ENCODE results near the gene HDAC3. TPM values are rescaled to one million over a fixed set of nuclear protein-coding genes. Genes with fewer than 3 reads are reported as not detected.
A peak's percentile ranks its signal among the peaks of the same experiment; 100 is the strongest.

HDAC3 gene
- total RNA-seq, 1 donor from 2014 or later = 55.2 TPM

DNA sequence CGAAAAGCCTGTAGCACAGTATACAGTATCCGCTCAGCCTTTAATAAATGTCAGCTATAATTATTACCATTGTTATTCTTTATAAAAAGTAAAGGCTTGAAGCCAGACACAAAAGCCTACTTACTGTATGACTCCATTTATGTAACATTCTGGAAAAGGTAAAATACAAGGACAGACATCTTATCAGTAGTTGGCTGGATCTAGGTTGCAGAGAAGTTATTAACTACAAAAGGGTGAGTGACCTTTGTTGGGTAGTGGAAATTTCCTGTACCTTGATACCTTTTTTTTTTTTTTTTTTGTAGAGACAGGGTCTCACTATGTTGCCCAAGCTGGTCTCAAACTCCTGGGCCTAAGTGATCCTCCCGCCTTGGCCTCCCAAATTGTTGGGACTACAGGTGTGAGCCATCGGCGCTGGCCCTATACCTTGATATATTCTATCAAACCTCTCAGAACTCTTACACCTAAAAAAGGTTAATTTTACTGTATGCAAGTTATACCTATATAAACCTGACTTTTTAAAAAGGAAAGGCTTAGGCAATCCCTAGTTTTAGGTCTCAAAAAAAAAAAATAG is 6.0 kb downstream of the HDAC3 start:
- no peak for DNase-seq (ENCODE audit: low read depth)
- TF ChIP-seq, protein P1, sequence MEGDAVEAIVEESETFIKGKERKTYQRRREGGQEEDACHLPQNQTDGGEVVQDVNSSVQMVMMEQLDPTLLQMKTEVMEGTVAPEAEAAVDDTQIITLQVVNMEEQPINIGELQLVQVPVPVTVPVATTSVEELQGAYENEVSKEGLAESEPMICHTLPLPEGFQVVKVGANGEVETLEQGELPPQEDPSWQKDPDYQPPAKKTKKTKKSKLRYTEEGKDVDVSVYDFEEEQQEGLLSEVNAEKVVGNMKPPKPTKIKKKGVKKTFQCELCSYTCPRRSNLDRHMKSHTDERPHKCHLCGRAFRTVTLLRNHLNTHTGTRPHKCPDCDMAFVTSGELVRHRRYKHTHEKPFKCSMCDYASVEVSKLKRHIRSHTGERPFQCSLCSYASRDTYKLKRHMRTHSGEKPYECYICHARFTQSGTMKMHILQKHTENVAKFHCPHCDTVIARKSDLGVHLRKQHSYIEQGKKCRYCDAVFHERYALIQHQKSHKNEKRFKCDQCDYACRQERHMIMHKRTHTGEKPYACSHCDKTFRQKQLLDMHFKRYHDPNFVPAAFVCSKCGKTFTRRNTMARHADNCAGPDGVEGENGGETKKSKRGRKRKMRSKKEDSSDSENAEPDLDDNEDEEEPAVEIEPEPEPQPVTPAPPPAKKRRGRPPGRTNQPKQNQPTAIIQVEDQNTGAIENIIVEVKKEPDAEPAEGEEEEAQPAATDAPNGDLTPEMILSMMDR (conservative IDR thresholded peaks at IDR 0.05; ENCODE audit: low read depth, low read length) = no peak
- H3K4me3 ChIP-seq (ENCODE audit: low read depth, low read length) = no peak overlapping the region

DNA sequence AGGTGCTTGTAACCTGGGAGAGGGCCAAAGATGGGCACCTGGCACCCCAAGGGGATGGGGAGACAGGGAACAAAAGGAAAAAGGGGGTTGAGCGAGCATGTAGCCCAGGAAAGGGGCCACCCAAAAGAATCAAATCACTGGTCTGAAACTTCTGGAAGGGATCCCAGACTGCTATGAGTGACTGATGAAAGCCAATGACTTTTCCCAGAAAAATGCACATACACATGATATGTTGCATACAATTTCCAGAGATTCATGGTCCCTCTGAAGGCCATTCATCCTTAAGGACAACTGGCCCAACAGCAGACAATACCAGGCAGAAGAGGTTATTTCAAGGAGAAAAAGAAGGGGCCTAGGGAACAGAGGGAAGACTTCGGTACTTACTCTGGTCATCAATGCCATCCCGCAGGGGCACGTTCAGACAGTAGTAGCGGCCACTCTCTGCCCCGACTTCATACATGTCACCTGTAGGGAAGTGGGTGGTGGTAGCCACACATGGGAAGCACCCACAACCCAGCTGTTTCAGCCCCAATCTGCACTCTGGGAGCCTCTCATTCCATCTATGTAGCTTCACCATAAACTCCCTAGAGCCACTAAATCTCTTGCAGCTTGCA is 8.4 kb downstream of the HDAC3 start:
- H3K4me3 ChIP-seq (ENCODE audit: low read depth, low read length) = no peak overlapping the region
- TF ChIP-seq, protein P1 (conservative IDR thresholded peaks at IDR 0.05; ENCODE audit: low read depth, low read length) = no peak
- DNase-seq (ENCODE audit: low read depth) = no peak

DNA sequence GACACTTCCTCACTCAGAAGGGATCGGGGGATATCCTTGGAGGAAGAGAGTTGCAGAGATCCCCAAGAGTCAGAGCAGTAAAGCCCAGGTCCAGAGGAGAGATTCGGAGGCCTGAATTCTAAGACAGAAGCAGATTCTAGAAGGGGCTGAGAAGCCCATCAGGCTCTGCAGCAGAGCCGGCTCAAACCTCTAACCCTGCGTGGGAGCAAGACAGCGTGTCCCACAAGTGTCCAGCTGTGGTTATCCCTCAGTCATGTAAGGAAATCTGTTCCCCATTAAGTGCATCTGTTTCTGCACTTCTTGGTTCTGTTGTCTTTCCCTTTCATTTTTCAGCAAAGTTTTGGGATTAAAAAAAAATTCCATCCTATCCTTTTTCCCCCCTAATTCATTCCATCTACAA is 13.0 kb downstream of the HDAC3 start:
- no peak for DNase-seq (ENCODE audit: low read depth)
- TF ChIP-seq, protein P1 (conservative IDR thresholded peaks at IDR 0.05; ENCODE audit: low read depth, low read length) = no peak
- no peak overlapping the region for H3K4me3 ChIP-seq (ENCODE audit: low read depth, low read length)

DNA sequence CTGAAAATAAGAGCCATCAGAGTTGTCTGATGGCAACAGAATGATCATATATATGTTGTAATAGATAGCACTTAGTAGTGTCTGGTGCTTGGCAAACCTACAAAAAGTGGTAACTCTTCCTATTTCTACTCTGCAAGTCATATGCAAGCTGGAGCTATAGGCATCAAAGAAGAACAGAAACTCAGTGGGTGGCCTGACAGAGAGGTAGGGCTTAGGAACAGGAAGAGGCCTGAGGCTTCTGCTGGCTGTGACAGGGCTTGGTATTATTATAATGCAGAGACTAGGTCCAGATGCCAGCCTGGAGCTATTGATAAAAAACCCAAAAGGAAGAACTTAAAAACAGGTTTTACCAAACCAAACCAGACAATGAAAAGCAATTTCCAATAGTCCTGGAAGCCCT is 13.5 kb downstream of the HDAC3 start:
- no peak overlapping the region for H3K4me3 ChIP-seq (ENCODE audit: low read depth, low read length)
- no peak for DNase-seq (ENCODE audit: low read depth)
- TF ChIP-seq, protein P1 (conservative IDR thresholded peaks at IDR 0.05; ENCODE audit: low read depth, low read length) = no peak

DNA sequence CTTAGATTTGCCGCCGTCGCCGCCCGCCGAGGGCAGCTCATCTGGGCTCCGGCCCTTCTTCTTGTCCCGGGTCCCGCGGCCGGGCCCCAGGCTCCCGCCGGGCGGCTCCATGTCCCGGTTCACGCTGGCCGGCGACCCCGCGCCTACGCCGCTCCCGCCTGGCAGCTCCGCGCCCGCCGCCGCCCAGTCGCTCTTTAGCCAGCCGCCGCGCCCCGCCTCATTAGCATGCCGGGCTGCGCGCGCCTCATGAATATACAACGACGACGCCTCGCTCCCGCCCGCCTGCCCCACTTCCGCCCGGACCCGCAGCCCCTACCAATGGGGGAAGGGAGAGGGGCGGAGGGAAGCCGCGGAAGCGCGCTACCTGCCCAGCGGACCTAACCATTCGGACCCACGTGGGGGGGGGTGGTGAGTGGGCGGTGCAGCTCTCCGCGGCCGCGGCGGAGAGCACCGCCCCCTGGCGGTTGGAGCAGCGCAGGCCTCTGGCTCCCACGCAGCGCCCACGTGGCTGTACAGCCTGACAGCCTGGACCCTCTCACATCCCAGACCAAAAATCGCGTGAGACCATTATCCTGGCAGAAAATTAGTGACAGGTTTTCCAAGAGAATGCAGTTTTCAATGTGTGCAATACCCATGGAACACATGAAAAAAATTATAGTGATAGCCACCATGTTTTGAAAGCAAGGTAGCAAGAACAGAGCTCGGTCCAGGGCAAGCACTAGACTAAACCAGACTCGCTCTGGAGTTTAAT is 17.7 kb downstream of the HDAC3 start, which contains the start of gene DIAPH1:
Gene DIAPH1 (minus strand): TSS at position 197 of the 751 bp plus-strand sequence. CDS start 86 bp downstream, at position 111.
- no peak for DNase-seq (ENCODE audit: low read depth)
- peak within 1 kb of the TSS; percentile 79 for H3K4me3 ChIP-seq (ENCODE audit: low read depth, low read length)
- TF ChIP-seq, protein P1 (conservative IDR thresholded peaks at IDR 0.05; ENCODE audit: low read depth, low read length) = peak; percentile 98

DNA sequence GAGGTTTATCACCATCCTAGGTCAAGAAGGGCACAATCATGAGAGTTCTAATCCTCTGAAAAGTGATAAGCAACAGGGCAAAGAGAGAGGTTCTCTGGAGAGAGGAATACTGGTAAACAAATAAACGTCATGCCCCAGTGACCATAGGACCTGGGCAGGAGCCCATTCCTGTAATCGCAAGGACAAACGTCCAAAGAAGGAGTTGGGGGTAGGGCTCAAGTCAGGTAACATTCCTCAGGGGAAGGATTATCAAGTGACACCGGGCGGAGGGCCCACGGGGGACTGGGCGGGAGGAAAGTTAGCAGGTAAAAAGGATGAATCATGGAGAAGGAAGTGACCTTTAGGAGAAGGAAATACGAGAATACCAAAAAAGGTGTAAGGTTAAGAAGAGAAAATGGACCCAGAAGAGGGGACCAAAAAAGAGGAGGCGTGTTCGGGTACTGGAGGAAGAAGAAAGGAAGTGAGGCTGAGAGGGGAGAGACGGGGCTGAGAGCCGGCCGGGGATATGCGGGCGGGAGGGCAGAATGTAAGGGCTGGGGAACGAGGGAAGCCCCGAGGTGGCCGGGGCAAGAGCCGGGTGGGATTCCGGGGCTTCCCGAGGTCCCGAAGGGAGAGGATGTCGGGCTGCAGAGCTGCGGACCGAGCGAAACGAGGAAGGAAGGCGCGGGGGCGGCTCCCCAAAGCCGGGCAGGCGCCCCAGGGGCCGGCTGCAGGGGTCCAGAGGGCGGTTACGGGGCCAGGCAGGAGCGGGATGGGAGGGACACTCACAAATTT is 18.4 kb downstream of the HDAC3 start:
- no peak for DNase-seq (ENCODE audit: low read depth)

More for the DNA sequence above, 18.4 kb downstream of the HDAC3 start:
- H3K4me3 ChIP-seq (ENCODE audit: low read depth, low read length) = peak overlapping the region; percentile 79
- TF ChIP-seq, protein P1 (conservative IDR thresholded peaks at IDR 0.05; ENCODE audit: low read depth, low read length) = no peak
